ENCODE measurements around the gene LRRC9. TPM values are rescaled to one million over a fixed set of nuclear protein-coding genes. Genes with fewer than 3 reads are reported as not detected.
A peak's percentile ranks its signal among the peaks of the same experiment; 100 is the strongest.

LRRC9 gene
- total RNA-seq, 2 donors from 2014 or later: 0.11 TPM; not detected in 1

GRCh38 chr14:60085085-60085484, 165.1 kb downstream of the LRRC9 start:
- H3K36me3 ChIP-seq: no peaks in the 10 kb centered on the region
- no peaks in the 10 kb centered on the region for H3K27me3 ChIP-seq
- H3K4me3 ChIP-seq: no peak overlapping the region
- H3K9me3 ChIP-seq: no peaks in the 10 kb centered on the region
- no peaks in the 10 kb centered on the region for H3K4me1 ChIP-seq
- no peak overlapping the region for H3K27ac ChIP-seq
- DNase-seq (ENCODE audit: low spot score): no peak
- TF ChIP-seq CTCF (IDR thresholded peaks at IDR 0.05): no peak

- Histone ChIP-seq H3K36me3 (no peaks in the 10 kb centered on the region), H3K27me3 (no peaks in the 10 kb centered on the region), H3K4me1 (no peaks in the 10 kb centered on the region), H3K9me3 (no peaks in the 10 kb centered on the region), H3K27ac (no peak overlapping the region), H3K4me3 (no peak overlapping the region)
- TF ChIP-seq CTCF (IDR thresholded peaks at IDR 0.05): no peak
- no peak for DNase-seq (ENCODE audit: low spot score)
Measured at GRCh38 chr14:60085693-60086092, 165.7 kb downstream of the LRRC9 start.

GRCh38 chr14:60087668-60088067, 167.7 kb downstream of the LRRC9 start:
- no peak for TF ChIP-seq CTCF (IDR thresholded peaks at IDR 0.05)
- H3K27me3 ChIP-seq: no peaks in the 10 kb centered on the region
- DNase-seq (ENCODE audit: low spot score): no peak
- no peak overlapping the region for H3K27ac ChIP-seq
- H3K9me3 ChIP-seq: no peaks in the 10 kb centered on the region
- no peaks in the 10 kb centered on the region for H3K4me1 ChIP-seq
- no peak overlapping the region for H3K4me3 ChIP-seq
- no peaks in the 10 kb centered on the region for H3K36me3 ChIP-seq

- H3K9me3 ChIP-seq: no peaks in the 10 kb centered on the region
- H3K4me1 ChIP-seq: peaks cover 0 to 13% of the 10 kb centered on the region in 2 donors
- H3K27ac ChIP-seq: no peak overlapping the region
- no peaks in the 10 kb centered on the region for H3K27me3 ChIP-seq
- TF ChIP-seq CTCF (IDR thresholded peaks at IDR 0.05): no peak
- H3K36me3 ChIP-seq: no peaks in the 10 kb centered on the region
- no peak overlapping the region for H3K4me3 ChIP-seq
- no peak for DNase-seq (ENCODE audit: low spot score)
Measured at GRCh38 chr14:60089221-60089620, 169.3 kb downstream of the LRRC9 start.

GRCh38 chr14:60090864-60091519, 171.0 kb downstream of the LRRC9 start:
- no peaks in the 10 kb centered on the region for H3K9me3 ChIP-seq
- no peaks in the 10 kb centered on the region for H3K36me3 ChIP-seq
- no peaks in the 10 kb centered on the region for H3K27me3 ChIP-seq
- H3K4me1 ChIP-seq: peaks cover 0 to 31% of the 10 kb centered on the region in 2 donors
- DNase-seq (ENCODE audit: low spot score): no peak
- no peak for TF ChIP-seq CTCF (IDR thresholded peaks at IDR 0.05)
- peak overlapping the region; percentile 66 to 67 for H3K4me3 ChIP-seq
- H3K27ac ChIP-seq: peak overlapping the region; percentile 96 to 99

Measured in right atrium auricular region (tissue), 2 donors.